HG02938 (cell line): ENCODE measurements around the gene ODAD2.

Experiments
- ATAC-seq: cut with Tn5 transposase; IDR thresholded peaks from one replicate; pipeline ENCODE4 v1.9.1; 2021; ENCODE audit warnings: mild to moderate bottlenecking, moderate library complexity; ENCODE audit not compliant: unreplicated experiment

ODAD2 gene

GRCh38 chr10:27838901-27839300 is 160.0 kb downstream of the ODAD2 start:
- no peak for ATAC-seq

GRCh38 chr10:27838361-27838760 is 160.5 kb downstream of the ODAD2 start:
- no peak for ATAC-seq

GRCh38 chr10:27834476-27834875 is 164.4 kb downstream of the ODAD2 start:
- ATAC-seq = no peak

DNA sequence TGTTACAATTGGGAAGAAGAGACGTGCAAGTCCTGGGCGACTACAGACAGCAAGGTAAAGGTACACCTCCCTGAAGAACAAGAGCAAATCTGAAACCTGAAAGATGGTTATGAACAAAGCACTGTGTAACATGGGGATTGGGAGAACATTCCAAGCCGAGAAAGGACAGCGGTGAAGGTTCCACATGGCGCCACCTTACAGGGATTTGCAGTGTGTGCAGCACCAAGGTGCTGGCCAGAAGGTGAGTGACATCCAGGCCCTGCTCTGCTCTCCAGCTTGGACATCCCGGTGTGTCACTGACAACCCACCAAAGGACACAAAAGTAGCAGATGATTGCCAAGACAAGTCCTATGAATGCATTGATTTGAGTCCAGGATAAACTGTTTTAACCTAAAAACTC is 165.1 kb downstream of the ODAD2 start:
- ATAC-seq = no peak

GRCh38 chr10:27832826-27833225 is 166.1 kb downstream of the ODAD2 start:
- no peak for ATAC-seq

GRCh38 chr10:27826369-27826768 is 172.5 kb downstream of the ODAD2 start:
- ATAC-seq = no peak

- ATAC-seq = no peak
These were observed 176.6 kb downstream of the ODAD2 start for GRCh38 chr10:27822301-27822700.

DNA sequence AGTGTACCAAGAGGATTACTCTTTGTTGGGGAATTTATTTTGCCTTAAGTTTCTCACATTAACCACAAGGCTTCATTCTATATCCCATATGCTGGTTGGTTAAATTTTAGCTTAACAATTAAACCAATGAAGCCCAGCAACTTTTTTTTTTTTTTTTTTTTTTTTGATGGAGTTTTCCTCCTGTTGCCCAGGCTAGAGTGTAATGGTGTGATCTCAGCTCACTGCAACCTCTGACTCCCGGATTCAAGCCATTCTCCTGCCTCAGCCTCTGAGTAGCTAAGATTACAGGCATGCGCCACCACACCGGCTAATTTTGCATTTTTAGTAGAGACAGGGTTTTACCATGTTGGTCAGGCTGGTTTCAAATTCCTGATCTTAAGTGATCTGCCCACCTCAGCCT is 178.2 kb downstream of the ODAD2 start:
- no peak for ATAC-seq

GRCh38 chr10:27819781-27820531 is 178.9 kb downstream of the ODAD2 start:
- no peak for ATAC-seq

GRCh38 chr10:27816320-27816719 is 182.6 kb downstream of the ODAD2 start:
- no peak for ATAC-seq

- no peak for ATAC-seq
These were observed 183.0 kb downstream of the ODAD2 start for GRCh38 chr10:27815846-27816245.

- no peak for ATAC-seq
These were observed 183.6 kb downstream of the ODAD2 start for GRCh38 chr10:27815261-27815660.

- no peak for ATAC-seq
These were observed 193.7 kb downstream of the ODAD2 start for GRCh38 chr10:27805180-27805579.

- ATAC-seq = no peak
These were observed 194.7 kb downstream of the ODAD2 start for GRCh38 chr10:27804136-27804535.

- ATAC-seq = no peak
These were observed 197.6 kb downstream of the ODAD2 start for GRCh38 chr10:27801171-27801785.

DNA sequence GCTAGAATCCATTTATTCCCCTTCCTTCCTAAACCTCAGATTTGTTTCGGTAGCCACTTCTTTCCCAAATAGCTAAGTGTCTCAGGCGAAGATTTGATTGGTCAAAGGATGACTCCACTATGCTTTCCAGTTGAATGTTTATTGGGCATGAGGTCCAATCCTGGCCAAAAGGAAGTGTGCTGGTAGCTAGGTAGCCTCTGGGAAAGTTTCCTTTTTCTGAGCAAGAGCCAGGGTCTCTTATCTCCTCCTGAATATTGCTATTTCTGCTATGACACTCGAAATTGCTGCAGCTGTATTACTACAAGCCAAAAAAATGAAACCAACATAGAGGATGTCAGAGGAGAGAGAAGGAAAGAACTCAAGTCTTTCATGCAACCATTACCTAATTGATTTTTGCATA is 199.8 kb downstream of the ODAD2 start:
- no peak for ATAC-seq

DNA sequence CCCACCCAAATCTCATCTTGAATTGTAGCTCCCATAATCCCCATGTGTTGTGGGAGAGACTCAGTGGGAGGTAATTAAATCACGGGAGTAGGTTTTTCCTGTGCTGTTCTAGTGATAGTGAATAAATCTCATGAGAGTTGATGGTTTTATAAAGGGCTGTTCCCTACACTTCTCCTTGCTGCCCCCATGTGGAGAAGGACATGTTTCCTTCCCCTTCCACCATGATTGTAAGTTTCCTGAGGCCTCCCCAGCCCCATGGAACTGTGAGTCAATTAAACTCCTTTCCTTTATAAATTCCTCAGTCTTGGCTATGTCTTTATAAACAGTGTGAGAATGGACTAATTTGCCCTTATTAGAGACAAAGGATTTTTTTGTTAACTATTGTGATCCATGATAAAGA is 204.7 kb downstream of the ODAD2 start:
- ATAC-seq = no peak

- ATAC-seq = no peak
These were observed 206.7 kb downstream of the ODAD2 start for GRCh38 chr10:27792216-27792615.

DNA sequence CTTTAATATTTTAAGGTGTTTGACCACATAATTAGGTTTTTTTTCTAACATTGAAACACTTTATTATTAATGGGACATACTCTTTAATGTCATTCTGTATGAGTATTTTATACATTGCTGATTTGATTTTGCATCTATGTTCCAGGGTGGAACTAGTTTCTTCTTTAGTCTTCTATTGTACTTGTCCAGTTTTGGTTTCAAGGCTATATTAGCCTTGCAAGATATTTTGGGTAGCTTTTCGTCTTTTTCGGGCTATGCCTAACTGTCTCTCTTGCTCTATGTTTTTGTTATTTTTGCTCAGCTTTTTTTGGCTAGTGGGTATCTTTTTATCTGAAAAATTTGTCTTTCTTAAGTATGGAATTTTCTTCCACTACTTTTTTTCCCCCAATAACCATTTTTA is 214.6 kb downstream of the ODAD2 start:
- ATAC-seq = no peak

- no peak for ATAC-seq
These were observed 215.2 kb downstream of the ODAD2 start for GRCh38 chr10:27783660-27784059.

DNA sequence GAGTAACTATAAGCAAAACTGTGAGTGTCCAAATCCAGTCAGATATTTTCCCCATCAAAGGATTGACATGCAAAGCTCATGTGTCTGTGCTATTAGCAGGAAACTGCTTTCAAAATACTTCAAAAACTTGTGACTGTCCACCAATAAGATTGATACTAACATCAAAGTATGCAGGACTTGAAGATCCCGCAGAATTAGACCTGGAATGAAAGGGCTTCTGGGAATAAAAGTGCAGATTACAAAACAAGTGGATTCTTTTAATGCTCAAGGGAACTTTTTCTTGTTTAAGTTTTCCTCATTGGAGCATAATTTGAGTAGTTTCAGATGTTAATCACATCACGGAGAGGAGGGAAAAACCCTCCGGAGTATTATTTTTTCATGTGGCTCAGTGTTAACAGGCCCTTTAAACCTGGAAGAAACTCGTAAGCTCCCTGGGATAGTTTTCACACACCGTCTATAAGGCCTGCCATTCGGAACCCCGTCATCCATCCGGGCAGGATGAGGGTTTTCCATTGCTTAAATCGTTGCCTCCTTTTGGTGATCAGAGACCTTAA is 219.3 kb downstream of the ODAD2 start:
- ATAC-seq = no peak

GRCh38 chr10:27774831-27775230 is 224.0 kb downstream of the ODAD2 start:
- ATAC-seq = no peak
